ENCODE results near the gene BICC1. TPM values are rescaled to one million over a fixed set of nuclear protein-coding genes. Genes with fewer than 3 reads are reported as not detected.

The BICC1 gene
- total RNA-seq, 1 experiment from 2014 or later, result 13.9 TPM

GRCh38 chr10:58644311-58644710, 131.6 kb downstream of the BICC1 start:
- Histone ChIP-seq H3K9me3 (ENCODE audit: low read length) (no peaks in the 10 kb centered on the region), H3K4me1 (ENCODE audit: insufficient read depth, low read length) (peaks cover 31% of the 10 kb centered on the region), H3K79me2 (ENCODE audit: low read length) (peaks cover 3% of the 10 kb centered on the region; the same call in 1 of the 2 replicates), H3F3A (ENCODE audit: low read length, unreplicated experiment) (no peaks in the 10 kb centered on the region), H4K20me1 (ENCODE audit: low read length) (no peaks in the 10 kb centered on the region), H3K4me2 (ENCODE audit: low read length) (no peak overlapping the region), H3K9ac (ENCODE audit: low read length) (no peak overlapping the region), H3K4me3 (ENCODE audit: low read length) (no peak overlapping the region), H3K36me3 (ENCODE audit: low read depth, low read length) (no peaks in the 10 kb centered on the region), H3K27ac (ENCODE audit: low read length) (no peak overlapping the region), H2AFZ (ENCODE audit: low read length) (no peak overlapping the region), H3K27me3 (ENCODE audit: low read length) (peaks cover 10% of the 10 kb centered on the region), H3K9me2 (replicated peaks; ENCODE audit: low read length) (no peaks in the 10 kb centered on the region)
- DNase-seq (no peak), ATAC-seq (no peak)
- ChIA-PET CTCF (interaction anchor here (1.4 kb wide), 1 partner anchor 12 kb away, joined by 6 read pairs; no protein-coding TSS in a partner anchor), POLR2A (ENCODE audit: unreplicated experiment) (no interaction called here)
- no peak for TF ChIP-seq EZH2phosphoT487 (IDR thresholded peaks at IDR 0.05; ENCODE audit: borderline replicate concordance, low read length)
- no TSS peak for BruUV-seq (replicated peaks)
- intact Hi-C loops (cut with micrococcal nuclease), result loop anchor here (5.0 kb wide), 1 partner anchor 347 kb away; no protein-coding TSS in a partner anchor

GRCh38 chr10:58645416-58646146, 132.9 kb downstream of the BICC1 start:
- POLR2A ChIA-PET (ENCODE audit: unreplicated experiment), result interaction anchor here (0.6 kb wide), 1 partner anchor 28 kb away, joined by 3 read pairs; no protein-coding TSS in a partner anchor
- Histone ChIP-seq H3K4me3 (ENCODE audit: low read length) (no peak overlapping the region), H3F3A (ENCODE audit: low read length, unreplicated experiment) (no peaks in the 10 kb centered on the region), H3K9me2 (replicated peaks; ENCODE audit: low read length) (no peaks in the 10 kb centered on the region), H3K4me1 (ENCODE audit: insufficient read depth, low read length) (peaks cover 28% of the 10 kb centered on the region), H3K9me3 (ENCODE audit: low read length) (no peaks in the 10 kb centered on the region), H3K27ac (ENCODE audit: low read length) (no peak overlapping the region), H4K20me1 (ENCODE audit: low read length) (no peaks in the 10 kb centered on the region), H3K27me3 (ENCODE audit: low read length) (peaks cover 10% of the 10 kb centered on the region), H3K79me2 (ENCODE audit: low read length) (peaks cover 3% of the 10 kb centered on the region; the same call in 1 of the 2 replicates), H3K9ac (ENCODE audit: low read length) (no peak overlapping the region), H2AFZ (ENCODE audit: low read length) (no peak overlapping the region), H3K36me3 (ENCODE audit: low read depth, low read length) (no peaks in the 10 kb centered on the region), H3K4me2 (ENCODE audit: low read length) (no peak overlapping the region)
- BruUV-seq (replicated peaks), result no TSS peak
- DNase-seq (peak; percentile 53), ATAC-seq (no peak)
- intact Hi-C loops (cut with micrococcal nuclease), result no loop called here
- CTCF ChIA-PET, result no interaction called here
- TF ChIP-seq EZH2 (IDR thresholded peaks at IDR 0.05; ENCODE audit: low read length, unreplicated experiment), result no peak
- no peak for TF ChIP-seq EZH2phosphoT487 (IDR thresholded peaks at IDR 0.05; ENCODE audit: borderline replicate concordance, low read length)
- no peak for TF ChIP-seq CTCF (conservative IDR thresholded peaks at IDR 0.05; ENCODE audit: low read depth, low read length)

- Histone ChIP-seq H4K20me1 (ENCODE audit: low read length) (no peaks in the 10 kb centered on the region), H3K27ac (ENCODE audit: low read length) (no peak overlapping the region), H3K4me3 (ENCODE audit: low read length) (no peak overlapping the region), H3K9me2 (replicated peaks; ENCODE audit: low read length) (no peaks in the 10 kb centered on the region), H3K9ac (ENCODE audit: low read length) (no peak overlapping the region), H3K4me1 (ENCODE audit: insufficient read depth, low read length) (peaks cover 13% of the 10 kb centered on the region; the same call in 1 of the 2 replicates), H3K79me2 (ENCODE audit: low read length) (no peaks in the 10 kb centered on the region), H3K36me3 (ENCODE audit: low read depth, low read length) (no peaks in the 10 kb centered on the region), H3K27me3 (ENCODE audit: low read length) (peaks cover 10% of the 10 kb centered on the region), H3K9me3 (ENCODE audit: low read length) (no peaks in the 10 kb centered on the region), H3F3A (ENCODE audit: low read length, unreplicated experiment) (no peaks in the 10 kb centered on the region), H3K4me2 (ENCODE audit: low read length) (no peak overlapping the region), H2AFZ (ENCODE audit: low read length) (no peak overlapping the region)
- intact Hi-C loops (cut with micrococcal nuclease), result no loop called here
- no TSS peak for BruUV-seq (replicated peaks)
- ChIA-PET CTCF (interaction anchor here (0.6 to 0.7 kb wide), 2 partner anchors 117 to 233 kb away, joined by 3 read pairs; no protein-coding TSS in a partner anchor), POLR2A (ENCODE audit: unreplicated experiment) (no interaction called here)
- no peak for TF ChIP-seq EZH2phosphoT487 (IDR thresholded peaks at IDR 0.05; ENCODE audit: borderline replicate concordance, low read length)
- TF ChIP-seq CTCF (conservative IDR thresholded peaks at IDR 0.05; ENCODE audit: low read depth, low read length), result no peak
- TF ChIP-seq EZH2 (IDR thresholded peaks at IDR 0.05; ENCODE audit: low read length, unreplicated experiment), result no peak
- DNase-seq, result peak; percentile 28
- ATAC-seq, result no peak
These were observed 134.9 kb downstream of the BICC1 start for GRCh38 chr10:58647376-58648112.

All from PC-3 (cell line).